Measurements from ENCODE around the gene NDST4. TPM values are rescaled to one million over a fixed set of nuclear protein-coding genes. Genes with fewer than 3 reads are reported as not detected.

NDST4 gene
- total and polyA plus RNA-seq, 7 donors, result not detected

DNA sequence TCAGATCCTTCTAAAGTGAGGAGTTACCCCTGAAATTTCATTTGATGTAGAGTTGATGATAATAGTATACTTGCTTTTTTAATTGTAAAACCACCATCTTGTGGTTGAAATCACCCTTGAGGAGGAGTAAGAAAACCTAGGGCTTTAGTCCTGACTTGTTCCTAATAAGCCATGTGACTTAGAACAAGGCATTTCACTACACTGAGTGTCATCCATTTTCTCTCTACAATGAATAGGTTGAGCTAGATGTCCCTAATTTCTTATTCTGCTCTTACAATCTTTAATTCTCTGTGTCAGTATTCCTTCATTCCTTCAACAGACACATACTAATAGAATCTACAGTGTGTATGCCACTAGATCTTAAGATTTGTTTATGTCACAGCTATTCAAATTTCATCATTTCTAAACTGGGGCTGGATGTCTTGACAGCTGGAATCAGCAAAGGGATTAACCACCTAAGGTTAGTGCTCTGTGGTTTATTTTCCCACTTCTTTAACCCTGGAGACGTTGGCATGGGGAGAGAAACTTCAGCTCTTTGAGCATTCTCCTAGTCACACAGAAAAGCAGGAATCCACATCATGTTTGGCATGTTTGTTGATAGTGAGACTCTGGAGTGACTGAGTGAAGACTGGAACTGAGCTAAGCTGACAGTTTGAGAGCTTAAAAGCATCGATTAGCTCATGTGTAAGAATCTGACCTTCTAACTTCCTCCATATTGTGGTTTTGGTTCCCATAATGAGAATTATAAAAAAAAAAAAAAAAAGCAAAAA, 246.3 kb downstream of the NDST4 start:
- H3K36me3 ChIP-seq (ENCODE audit: insufficient read depth in 1 of 2, low read depth in 1 of 2), result no peaks in the 10 kb centered on the region
- no peaks in the 10 kb centered on the region for H3K9me3 ChIP-seq
- intact Hi-C loops (cut with DNase I), result no loop called here
- H3K4me1 ChIP-seq, result no peaks in the 10 kb centered on the region
- DNase-seq (no peak), ATAC-seq (no peak)
- no peak overlapping the region for H3K27ac ChIP-seq
- 43 to 60% (median 55%) methylated on average over 2 of the region's 2 CpGs for WGBS, 3 donors
- no peaks in the 10 kb centered on the region for H3K27me3 ChIP-seq (ENCODE audit: insufficient read depth in 3 of 3, low read length in 2 of 3)
- H3K4me3 ChIP-seq, result no peak overlapping the region
- TF ChIP-seq, protein P1, sequence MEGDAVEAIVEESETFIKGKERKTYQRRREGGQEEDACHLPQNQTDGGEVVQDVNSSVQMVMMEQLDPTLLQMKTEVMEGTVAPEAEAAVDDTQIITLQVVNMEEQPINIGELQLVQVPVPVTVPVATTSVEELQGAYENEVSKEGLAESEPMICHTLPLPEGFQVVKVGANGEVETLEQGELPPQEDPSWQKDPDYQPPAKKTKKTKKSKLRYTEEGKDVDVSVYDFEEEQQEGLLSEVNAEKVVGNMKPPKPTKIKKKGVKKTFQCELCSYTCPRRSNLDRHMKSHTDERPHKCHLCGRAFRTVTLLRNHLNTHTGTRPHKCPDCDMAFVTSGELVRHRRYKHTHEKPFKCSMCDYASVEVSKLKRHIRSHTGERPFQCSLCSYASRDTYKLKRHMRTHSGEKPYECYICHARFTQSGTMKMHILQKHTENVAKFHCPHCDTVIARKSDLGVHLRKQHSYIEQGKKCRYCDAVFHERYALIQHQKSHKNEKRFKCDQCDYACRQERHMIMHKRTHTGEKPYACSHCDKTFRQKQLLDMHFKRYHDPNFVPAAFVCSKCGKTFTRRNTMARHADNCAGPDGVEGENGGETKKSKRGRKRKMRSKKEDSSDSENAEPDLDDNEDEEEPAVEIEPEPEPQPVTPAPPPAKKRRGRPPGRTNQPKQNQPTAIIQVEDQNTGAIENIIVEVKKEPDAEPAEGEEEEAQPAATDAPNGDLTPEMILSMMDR (IDR thresholded peaks at IDR 0.05), result no peak

DNA sequence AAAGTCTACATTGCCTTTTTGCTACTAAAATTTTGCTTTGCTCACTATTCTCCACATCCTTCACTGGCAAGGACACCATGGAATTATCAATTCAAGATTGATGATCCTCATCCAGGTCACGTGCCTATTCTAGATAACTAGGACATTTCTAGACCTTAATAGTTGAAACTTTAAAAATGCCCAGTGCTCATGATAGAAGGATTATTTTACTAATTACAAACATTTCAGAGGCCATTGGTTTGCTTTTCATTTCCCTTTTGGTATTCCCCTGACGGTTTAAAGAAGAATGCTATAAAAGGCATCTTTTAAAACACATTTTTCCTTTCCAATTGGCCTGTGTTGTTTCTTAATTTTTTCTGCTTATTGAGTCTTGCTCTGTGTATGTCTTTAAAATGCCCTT, 249.4 kb downstream of the NDST4 start:
- Histone ChIP-seq H3K4me1 (no peaks in the 10 kb centered on the region), H3K4me3 (no peak overlapping the region), H3K27ac (no peak overlapping the region), H3K36me3 (ENCODE audit: insufficient read depth in 1 of 2, low read depth in 1 of 2) (no peaks in the 10 kb centered on the region), H3K27me3 (ENCODE audit: insufficient read depth in 3 of 3, low read length in 2 of 3) (no peaks in the 10 kb centered on the region), H3K9me3 (no peaks in the 10 kb centered on the region)
- intact Hi-C loops (cut with DNase I), result no loop called here
- TF ChIP-seq, protein P1 (IDR thresholded peaks at IDR 0.05), result no peak
- no peak for ATAC-seq
- DNase-seq, result no peak
- 54 to 79% (median 65%) methylated on average over 2 of the region's 2 CpGs for WGBS, 3 donors

DNA sequence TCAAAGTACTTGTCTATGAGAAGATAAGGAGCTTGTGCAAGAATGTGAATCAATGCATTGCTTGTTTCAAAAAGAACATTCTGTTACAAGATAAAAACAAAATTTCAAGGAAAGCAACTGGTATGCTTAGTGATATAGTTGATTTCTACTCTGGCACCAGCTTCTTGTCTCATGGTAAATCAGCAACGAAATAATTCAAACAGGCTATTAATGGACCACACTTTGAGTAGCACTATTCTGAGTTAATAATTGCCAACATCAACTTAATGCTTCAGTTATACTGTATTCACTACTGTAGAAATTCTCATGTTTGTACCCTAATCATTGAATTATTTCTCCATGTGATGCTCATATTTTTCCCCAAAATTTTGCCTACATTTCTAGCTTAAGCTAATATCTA, 252.6 kb downstream of the NDST4 start:
- H3K36me3 ChIP-seq (ENCODE audit: insufficient read depth in 1 of 2, low read depth in 1 of 2), result no peaks in the 10 kb centered on the region
- no peak overlapping the region for H3K27ac ChIP-seq
- H3K4me3 ChIP-seq, result no peak overlapping the region
- ATAC-seq (no peak), DNase-seq (no peak)
- no peaks in the 10 kb centered on the region for H3K4me1 ChIP-seq
- TF ChIP-seq, protein P1 (IDR thresholded peaks at IDR 0.05), result no peak
- 74 to 88% (median 78%) methylated on average over 1 of the region's 1 CpG for WGBS, 3 donors
- intact Hi-C loops (cut with DNase I), result no loop called here
- H3K9me3 ChIP-seq, result no peaks in the 10 kb centered on the region
- H3K27me3 ChIP-seq (ENCODE audit: insufficient read depth in 3 of 3, low read length in 2 of 3), result no peaks in the 10 kb centered on the region

DNA sequence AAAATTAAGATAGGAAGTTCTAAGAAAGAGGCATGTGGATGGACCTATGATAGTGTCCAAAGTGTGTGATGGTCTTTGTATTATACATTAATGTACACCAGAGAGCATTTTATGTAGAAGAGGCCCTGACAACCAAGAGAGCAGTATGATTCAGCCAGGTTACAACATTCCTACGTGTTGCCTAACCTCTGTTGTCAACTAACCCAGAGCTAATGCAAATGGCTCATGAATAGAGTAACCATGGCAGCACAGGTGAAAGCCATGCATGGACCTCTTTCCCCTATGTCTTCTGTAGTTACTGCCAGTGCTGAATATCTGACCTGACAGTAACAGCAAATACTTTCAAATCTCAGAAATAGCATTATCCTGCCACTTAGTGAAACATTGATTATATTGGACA, 255.6 kb downstream of the NDST4 start:
- H3K9me3 ChIP-seq, result no peaks in the 10 kb centered on the region
- DNase-seq, result no peak
- H3K4me3 ChIP-seq, result no peak overlapping the region
- intact Hi-C loops (cut with DNase I), result no loop called here
- no peak overlapping the region for H3K27ac ChIP-seq
- no peaks in the 10 kb centered on the region for H3K36me3 ChIP-seq (ENCODE audit: insufficient read depth in 1 of 2, low read depth in 1 of 2)
- no peaks in the 10 kb centered on the region for H3K4me1 ChIP-seq
- TF ChIP-seq, protein P1 (IDR thresholded peaks at IDR 0.05), result no peak
- WGBS, 3 donors, result 30 to 45% (median 40%) methylated on average over 1 of the region's 1 CpG
- ATAC-seq, result no peak
- no peaks in the 10 kb centered on the region for H3K27me3 ChIP-seq (ENCODE audit: insufficient read depth in 3 of 3, low read length in 2 of 3)

DNA sequence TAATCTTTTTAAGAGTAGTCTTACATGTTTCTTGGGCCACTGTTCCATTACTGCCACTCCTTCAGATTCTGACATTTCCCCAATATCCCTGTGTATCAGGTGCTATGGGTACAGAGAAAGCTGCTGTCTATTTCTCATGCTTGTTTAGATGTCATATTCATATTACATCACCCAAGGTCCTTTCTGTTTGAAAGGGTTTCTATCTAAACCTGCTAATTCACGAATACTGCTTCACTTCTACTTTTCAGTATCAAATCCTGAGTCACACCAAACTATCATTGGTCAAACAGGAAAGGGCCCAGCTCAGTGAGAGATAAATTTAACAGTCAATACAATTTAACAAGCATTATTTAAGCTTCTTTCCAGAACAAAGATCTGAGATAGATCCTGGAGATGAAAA, 273.4 kb downstream of the NDST4 start:
- intact Hi-C loops (cut with DNase I), result no loop called here
- Histone ChIP-seq H3K9me3 (no peaks in the 10 kb centered on the region), H3K4me3 (no peak overlapping the region), H3K4me1 (no peaks in the 10 kb centered on the region), H3K27ac (no peak overlapping the region), H3K36me3 (ENCODE audit: insufficient read depth in 1 of 2, low read depth in 1 of 2) (no peaks in the 10 kb centered on the region), H3K27me3 (ENCODE audit: insufficient read depth in 3 of 3, low read length in 2 of 3) (peaks cover 0 to 2% (median 0%) of the 10 kb centered on the region in 3 donors)
- WGBS, 3 donors, result 67 to 72% (median 71%) methylated on average over 1 of the region's 1 CpG
- TF ChIP-seq, protein P1 (IDR thresholded peaks at IDR 0.05), result no peak
- no peak for DNase-seq
- no peak for ATAC-seq
